Muscle of arm (tissue), 12 donors: ENCODE results near the gene DOCK1. TPM values are rescaled to one million over a fixed set of nuclear protein-coding genes. Genes with fewer than 3 reads are reported as not detected.

Source experiments
- DNase-seq: peaks from one replicate; pipeline ENCODE4 v3.0.0-alpha.2; 2013
- polyA plus RNA-seq, 12 donors: library from polyadenylated mRNA; unstranded; fragments of 120-200 nt; gene quantifications; one replicate each; pipeline ENCODE4 v1.2.1, GENCODE V29; 2013; ENCODE audit not compliant: insufficient read length in 12 of 12

The DOCK1 gene
- polyA plus RNA-seq, 12 donors = 17.7 to 53.4 (median 34.0) TPM; not detected in 1

GRCh38 chr10:127034790-127035189, 129.6 kb downstream of the DOCK1 start:
- no peak for DNase-seq

GRCh38 chr10:127035827-127036226, 130.6 kb downstream of the DOCK1 start:
- no peak for DNase-seq

GRCh38 chr10:127036987-127037386, 131.8 kb downstream of the DOCK1 start:
- DNase-seq = no peak

- DNase-seq = no peak
Measured at GRCh38 chr10:127039435-127039834, 134.2 kb downstream of the DOCK1 start.

DNA sequence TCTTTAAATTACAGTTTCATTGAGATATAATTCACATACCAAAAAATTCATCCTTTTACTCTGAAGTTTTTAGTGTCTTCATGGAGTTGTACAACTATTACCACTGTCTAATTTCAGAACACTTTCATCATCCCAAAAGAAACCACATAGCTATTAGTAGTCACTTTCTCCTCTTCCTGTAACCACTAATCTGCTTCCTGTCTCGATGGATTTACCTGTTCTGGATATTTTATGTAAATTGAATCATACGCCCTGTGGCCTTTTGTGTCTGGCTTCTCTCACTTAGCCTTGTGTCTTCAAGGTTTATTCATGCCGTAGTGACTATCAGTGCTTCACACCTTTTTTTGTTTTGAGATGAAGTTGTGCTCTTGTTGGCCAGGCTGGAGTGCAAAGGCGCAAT, 135.5 kb downstream of the DOCK1 start:
- DNase-seq = no peak

- DNase-seq = no peak
Measured at GRCh38 chr10:127041552-127041951, 136.3 kb downstream of the DOCK1 start.

DNA sequence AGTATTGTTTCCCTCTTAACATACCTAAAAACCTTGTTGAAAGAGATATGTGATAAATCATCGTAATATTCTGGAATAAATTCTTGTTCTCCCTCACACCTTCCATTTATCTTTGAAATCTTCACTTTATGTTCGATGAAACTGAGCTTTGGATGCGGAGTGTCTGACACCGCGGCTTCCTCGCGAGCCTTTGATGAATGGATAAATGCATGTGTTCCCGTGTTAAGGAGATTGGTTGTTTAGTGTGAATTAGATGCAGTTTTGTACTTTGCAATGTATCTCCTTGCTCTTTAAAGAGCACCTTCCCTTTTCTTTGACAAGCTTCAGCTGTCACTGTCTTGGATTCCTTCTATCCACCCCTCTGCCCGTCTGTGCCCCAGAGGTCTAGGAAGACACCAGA, 138.1 kb downstream of the DOCK1 start:
- no peak for DNase-seq

- no peak for DNase-seq
Measured at GRCh38 chr10:127044186-127044585, 139.0 kb downstream of the DOCK1 start.

- DNase-seq = no peak
Measured at GRCh38 chr10:127046975-127047877, 142.0 kb downstream of the DOCK1 start.

DNA sequence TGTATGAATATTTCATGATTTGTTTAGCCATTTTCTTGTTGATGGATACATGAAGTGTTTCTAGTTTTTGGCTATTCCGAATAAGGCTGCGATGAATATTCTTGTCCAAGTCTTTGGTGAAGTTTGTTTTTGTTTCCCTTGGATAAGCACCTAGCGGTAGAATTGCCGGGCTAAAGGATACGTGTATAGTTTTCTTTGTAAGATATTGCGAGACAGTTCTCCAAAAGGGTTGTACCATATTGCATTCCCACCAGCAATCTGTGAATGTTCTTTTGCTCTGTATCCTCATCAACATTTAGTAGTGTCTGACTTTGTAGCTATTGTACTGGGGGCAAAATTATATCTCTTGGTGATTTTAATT, 142.6 kb downstream of the DOCK1 start:
- no peak for DNase-seq

GRCh38 chr10:127048630-127049029, 143.4 kb downstream of the DOCK1 start:
- no peak for DNase-seq

GRCh38 chr10:127052001-127052400, 146.8 kb downstream of the DOCK1 start:
- DNase-seq = no peak

DNA sequence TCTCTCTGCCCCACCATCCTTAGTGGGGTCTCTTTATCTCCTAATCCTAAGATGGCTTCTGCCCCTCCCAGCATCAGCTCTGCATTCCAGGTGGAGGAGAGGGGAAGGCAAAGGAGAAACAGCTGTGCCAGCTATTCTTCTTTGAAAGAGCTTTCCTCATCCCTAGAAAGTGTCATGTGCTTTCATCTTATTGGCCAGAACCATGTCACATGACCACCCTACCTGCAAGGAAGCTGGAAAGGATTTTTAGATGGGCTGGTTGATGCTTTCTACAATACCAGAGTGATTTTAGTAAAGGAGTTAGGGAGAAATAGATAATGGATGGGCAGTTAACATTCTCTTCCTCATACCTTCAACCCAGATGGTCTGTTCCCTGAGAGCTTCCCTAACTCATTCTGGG, 150.0 kb downstream of the DOCK1 start:
- DNase-seq = no peak

- no peak for DNase-seq
Measured at GRCh38 chr10:127059314-127059713, 154.1 kb downstream of the DOCK1 start.

DNA sequence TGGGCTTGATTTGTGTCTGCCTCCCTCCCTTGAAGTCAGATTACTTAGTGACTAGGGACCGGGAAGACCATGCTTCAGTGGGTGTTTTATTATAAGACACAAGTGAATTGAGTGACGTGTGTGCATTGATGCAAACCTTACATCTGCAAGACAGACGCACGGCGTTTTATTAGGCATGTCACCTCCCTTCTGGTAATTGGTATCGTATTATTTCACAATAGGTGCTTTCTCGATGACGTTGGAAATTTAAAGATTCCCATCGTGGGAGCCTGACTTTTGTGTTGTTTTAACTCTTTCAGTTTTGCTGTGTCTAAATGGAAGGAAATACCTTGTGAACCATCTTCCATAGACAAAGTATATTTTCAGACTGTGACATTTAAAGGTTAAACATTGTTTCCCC, 158.5 kb downstream of the DOCK1 start:
- DNase-seq = no peak

DNA sequence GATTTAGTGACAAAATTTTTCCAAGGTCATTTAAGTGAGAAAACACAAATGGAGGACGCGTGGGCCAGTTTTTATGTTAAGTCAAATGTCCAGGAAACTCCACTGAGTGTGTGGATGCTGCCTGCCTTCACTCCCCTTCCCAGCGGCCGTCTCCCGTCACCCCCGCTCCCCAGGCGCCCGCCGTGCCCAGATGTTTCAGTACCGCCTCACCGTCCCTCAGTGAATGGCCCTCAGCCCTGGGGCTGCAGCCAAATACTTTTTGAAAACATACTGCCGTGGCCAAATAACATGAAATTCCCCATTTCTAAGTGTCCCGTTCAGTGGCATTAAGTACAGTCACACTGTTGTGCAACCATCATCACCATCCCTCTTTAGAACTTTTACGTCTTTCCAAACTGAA, 159.2 kb downstream of the DOCK1 start:
- DNase-seq = no peak

DNA sequence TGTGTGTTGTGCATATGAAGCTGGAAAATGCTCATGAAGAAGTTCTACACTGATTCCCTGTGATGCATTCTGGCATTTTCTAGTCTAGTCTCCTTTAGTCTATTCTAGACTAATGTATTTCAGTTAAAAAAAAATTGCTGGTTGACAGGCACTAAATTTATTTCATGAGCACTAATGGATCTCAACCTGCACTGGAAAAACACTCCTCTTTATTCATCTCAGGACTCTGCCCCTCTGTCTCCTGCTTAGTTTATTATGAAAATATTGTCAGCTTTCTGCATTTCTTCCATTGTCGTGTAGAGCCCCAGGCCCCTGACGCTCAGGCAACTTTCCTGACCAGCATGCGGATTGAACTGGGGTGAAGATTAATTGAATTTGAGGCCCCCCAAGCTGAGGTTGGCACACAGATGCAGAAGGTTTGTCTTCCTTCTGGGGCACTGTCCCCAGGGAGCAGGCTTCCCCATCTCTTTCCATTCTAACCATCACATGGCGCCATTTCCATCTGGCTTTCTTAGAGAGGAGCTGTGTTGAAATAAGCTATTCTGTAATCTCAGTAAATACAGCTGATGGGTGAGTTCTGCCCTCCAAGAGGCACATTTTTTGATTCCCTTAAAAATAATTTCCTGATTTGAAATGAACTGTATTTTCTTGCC, 162.4 kb downstream of the DOCK1 start:
- no peak for DNase-seq

DNA sequence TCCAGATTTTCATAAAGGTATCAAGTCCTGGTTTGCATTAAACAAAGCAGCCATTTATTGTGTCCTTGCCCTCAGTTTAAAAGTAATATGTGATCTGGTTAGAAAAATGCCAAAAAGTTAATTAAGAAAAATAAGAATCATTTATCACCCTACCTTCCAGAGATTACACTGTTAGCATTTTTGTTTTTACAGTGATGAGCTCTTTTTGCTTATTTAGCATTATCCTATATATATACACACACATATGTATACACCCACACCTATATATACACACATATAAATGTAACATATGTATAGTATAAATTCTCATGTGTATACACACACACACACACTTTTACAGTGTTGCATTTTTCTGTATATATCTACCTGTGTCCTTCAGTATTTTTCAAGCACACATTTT, 163.3 kb downstream of the DOCK1 start:
- DNase-seq = no peak

- no peak for DNase-seq
Measured at GRCh38 chr10:127069436-127069835, 164.2 kb downstream of the DOCK1 start.

- no peak for DNase-seq
Measured at GRCh38 chr10:127071126-127071525, 165.9 kb downstream of the DOCK1 start.

DNA sequence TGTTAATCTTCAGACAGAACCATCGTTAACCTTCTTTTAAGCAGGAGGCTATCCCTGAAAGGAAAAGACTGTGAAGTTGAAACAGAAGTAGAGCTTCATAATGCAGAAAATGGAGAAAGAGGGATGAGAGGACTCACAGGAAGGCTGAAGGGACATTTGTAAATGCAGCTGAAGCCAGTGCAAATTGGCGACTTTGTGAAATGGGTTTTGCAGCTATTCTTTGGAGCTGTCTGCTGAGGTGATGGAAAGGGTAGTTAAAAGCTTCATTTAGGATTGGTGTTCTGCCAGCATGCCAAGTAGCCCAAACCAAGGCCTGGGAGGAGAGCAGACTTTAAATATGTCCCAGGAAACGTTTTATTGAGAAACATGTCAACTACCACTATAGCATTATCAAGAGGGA, 168.4 kb downstream of the DOCK1 start:
- no peak for DNase-seq

- DNase-seq = no peak
Measured at GRCh38 chr10:127079392-127079791, 174.2 kb downstream of the DOCK1 start.

GRCh38 chr10:127080317-127080716, 175.1 kb downstream of the DOCK1 start:
- no peak for DNase-seq
